Calu3 (cell line): Measurements from ENCODE around the gene RING1. TPM values are rescaled to one million over a fixed set of nuclear protein-coding genes. Genes with fewer than 3 reads are reported as not detected.
A peak's percentile ranks its signal among the peaks of the same experiment; 100 is the strongest.

Experiments used
- BruUV-seq: library from RNA; stranded (reverse); fragments of 400-500 nt; replicated peaks from 2 replicates; lab custom pipeline; 2021; lab: Mats Ljungman, UMichigan
- CTCF ChIA-PET: fragments of 300-600 bp; sonication (Branson Sonifier 250); formaldehyde crosslinking; loops from one replicate; lab custom pipeline; 2022; ENCODE audit warnings: antibody characterized with exemption; lab: Charles Lee
- DNase-seq: peaks from one replicate; pipeline ENCODE4 v3.0.0; 2022
- H3K27ac Mint-ChIP-seq: one replicate; pipeline ENCODE4 v1.8.0; 2022; ENCODE audit warnings: mixed read lengths; ENCODE audit not compliant: unreplicated experiment
- H3K27me3 Mint-ChIP-seq: one replicate; pipeline ENCODE4 v1.8.0; 2022; ENCODE audit warnings: mixed read lengths; ENCODE audit not compliant: unreplicated experiment
- H3K36me3 Mint-ChIP-seq: one replicate; pipeline ENCODE4 v1.8.0; 2022; ENCODE audit warnings: mild to moderate bottlenecking, moderate library complexity, mixed read lengths; ENCODE audit not compliant: insufficient read depth, unreplicated experiment
- H3K4me1 Mint-ChIP-seq: one replicate; pipeline ENCODE4 v1.8.0; 2022; ENCODE audit warnings: mild to moderate bottlenecking, low read depth, mixed read lengths; ENCODE audit not compliant: unreplicated experiment
- H3K4me3 Mint-ChIP-seq: one replicate; pipeline ENCODE4 v1.8.0; 2022; ENCODE audit warnings: mild to moderate bottlenecking, low read depth, moderate library complexity, mixed read lengths; ENCODE audit not compliant: unreplicated experiment
- H3K9me3 Mint-ChIP-seq: one replicate; pipeline ENCODE4 v1.8.0; 2022; ENCODE audit warnings: low read depth, mixed read lengths; ENCODE audit not compliant: unreplicated experiment
- intact Hi-C: fragments of 100-400 bp; cut with micrococcal nuclease; formaldehyde crosslinking; loops from one replicate; pipeline ENCODE4 v1.10.0; 2022; ENCODE audit not compliant: unreplicated experiment
- total RNA-seq: library from RNA; stranded (reverse); gene quantifications from 2 replicates; pipeline ENCODE4 v1.2.3, GENCODE V29; 2022
- TF ChIP-seq, protein P1 (sequence below): fragments of 200-600 bp; IDR thresholded peaks from one replicate; pipeline ENCODE4 v1.8.0; 2022; ENCODE audit warnings: antibody characterized with exemption; ENCODE audit not compliant: unreplicated experiment

RING1 gene
- total RNA-seq, 1 experiment from 2014 or later: 53.9 TPM

DNA sequence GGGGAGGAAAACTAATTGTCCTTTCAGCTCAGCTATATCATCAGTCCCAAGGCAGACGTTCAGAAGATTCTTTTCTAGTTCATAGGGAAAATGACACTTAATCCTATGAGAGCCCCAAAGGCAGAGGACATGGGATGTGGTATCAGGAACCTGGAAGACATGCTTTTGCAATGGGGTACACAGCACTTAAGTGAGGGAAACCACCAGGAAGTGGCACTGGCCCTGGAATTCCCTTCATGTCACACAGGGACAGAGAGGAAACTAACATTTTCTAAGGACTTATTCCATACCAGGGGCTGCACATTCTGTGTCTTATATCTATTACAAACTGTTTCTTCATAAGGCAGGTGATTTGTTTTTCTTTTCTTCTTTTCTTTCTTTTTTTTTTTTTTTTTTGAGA is 35.2 kb downstream of the RING1 start:
- no TSS peak for BruUV-seq
- H3K4me1 Mint-ChIP-seq: peaks cover 8% of the 10 kb centered on the region
- intact Hi-C loops: no loop called here
- CTCF ChIA-PET: no interaction called here
- peaks cover 61% of the 10 kb centered on the region for H3K27me3 Mint-ChIP-seq
- H3K9me3 Mint-ChIP-seq: no peaks in the 10 kb centered on the region
- no peak overlapping the region for H3K27ac Mint-ChIP-seq
- DNase-seq: no peak
- no peaks in the 10 kb centered on the region for H3K36me3 Mint-ChIP-seq
- no peak overlapping the region for H3K4me3 Mint-ChIP-seq
- TF ChIP-seq, protein P1, sequence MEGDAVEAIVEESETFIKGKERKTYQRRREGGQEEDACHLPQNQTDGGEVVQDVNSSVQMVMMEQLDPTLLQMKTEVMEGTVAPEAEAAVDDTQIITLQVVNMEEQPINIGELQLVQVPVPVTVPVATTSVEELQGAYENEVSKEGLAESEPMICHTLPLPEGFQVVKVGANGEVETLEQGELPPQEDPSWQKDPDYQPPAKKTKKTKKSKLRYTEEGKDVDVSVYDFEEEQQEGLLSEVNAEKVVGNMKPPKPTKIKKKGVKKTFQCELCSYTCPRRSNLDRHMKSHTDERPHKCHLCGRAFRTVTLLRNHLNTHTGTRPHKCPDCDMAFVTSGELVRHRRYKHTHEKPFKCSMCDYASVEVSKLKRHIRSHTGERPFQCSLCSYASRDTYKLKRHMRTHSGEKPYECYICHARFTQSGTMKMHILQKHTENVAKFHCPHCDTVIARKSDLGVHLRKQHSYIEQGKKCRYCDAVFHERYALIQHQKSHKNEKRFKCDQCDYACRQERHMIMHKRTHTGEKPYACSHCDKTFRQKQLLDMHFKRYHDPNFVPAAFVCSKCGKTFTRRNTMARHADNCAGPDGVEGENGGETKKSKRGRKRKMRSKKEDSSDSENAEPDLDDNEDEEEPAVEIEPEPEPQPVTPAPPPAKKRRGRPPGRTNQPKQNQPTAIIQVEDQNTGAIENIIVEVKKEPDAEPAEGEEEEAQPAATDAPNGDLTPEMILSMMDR: no peak

GRCh38 chr6:33247977-33248642 is 39.8 kb downstream of the RING1 start:
- Mint-ChIP-seq H3K4me1 (peaks cover 26% of the 10 kb centered on the region), H3K36me3 (peaks cover 42% of the 10 kb centered on the region), H3K9me3 (no peaks in the 10 kb centered on the region), H3K27me3 (peaks cover 20% of the 10 kb centered on the region), H3K4me3 (peak overlapping the region; percentile 66), H3K27ac (no peak overlapping the region)
- TF ChIP-seq, protein P1: peak; percentile 97
- intact Hi-C loops: loop anchor here (1.0 to 5.0 kb wide), 4 partner anchors 41 to 236 kb away; partner anchors contain the start of gene RING1
- DNase-seq: peak; percentile 94
- CTCF ChIA-PET: interaction anchor here (0.6 to 2.7 kb wide), 32 partner anchors 9 to 1045 kb away, joined by 3 to 13 read pairs (median 4); partner anchors contain the start of genes RING1, RPS18 and VPS52
- no TSS peak for BruUV-seq

GRCh38 chr6:33248643-33248931 is 40.3 kb downstream of the RING1 start:
- Mint-ChIP-seq H3K4me3 (peak overlapping the region; percentile 66), H3K4me1 (peaks cover 26% of the 10 kb centered on the region), H3K9me3 (no peaks in the 10 kb centered on the region), H3K36me3 (peaks cover 44% of the 10 kb centered on the region), H3K27ac (peak overlapping the region; percentile 51), H3K27me3 (peaks cover 15% of the 10 kb centered on the region)
- TF ChIP-seq, protein P1: no peak
- no TSS peak for BruUV-seq
- intact Hi-C loops: loop anchor here (1.0 to 5.0 kb wide), 4 partner anchors 41 to 236 kb away; partner anchors contain the start of gene RING1
- no peak for DNase-seq
- CTCF ChIA-PET: interaction anchor here (0.7 to 2.7 kb wide), 26 partner anchors 10 to 1045 kb away, joined by 3 to 13 read pairs (median 4); partner anchors contain the start of genes RING1, RPS18 and VPS52

DNA sequence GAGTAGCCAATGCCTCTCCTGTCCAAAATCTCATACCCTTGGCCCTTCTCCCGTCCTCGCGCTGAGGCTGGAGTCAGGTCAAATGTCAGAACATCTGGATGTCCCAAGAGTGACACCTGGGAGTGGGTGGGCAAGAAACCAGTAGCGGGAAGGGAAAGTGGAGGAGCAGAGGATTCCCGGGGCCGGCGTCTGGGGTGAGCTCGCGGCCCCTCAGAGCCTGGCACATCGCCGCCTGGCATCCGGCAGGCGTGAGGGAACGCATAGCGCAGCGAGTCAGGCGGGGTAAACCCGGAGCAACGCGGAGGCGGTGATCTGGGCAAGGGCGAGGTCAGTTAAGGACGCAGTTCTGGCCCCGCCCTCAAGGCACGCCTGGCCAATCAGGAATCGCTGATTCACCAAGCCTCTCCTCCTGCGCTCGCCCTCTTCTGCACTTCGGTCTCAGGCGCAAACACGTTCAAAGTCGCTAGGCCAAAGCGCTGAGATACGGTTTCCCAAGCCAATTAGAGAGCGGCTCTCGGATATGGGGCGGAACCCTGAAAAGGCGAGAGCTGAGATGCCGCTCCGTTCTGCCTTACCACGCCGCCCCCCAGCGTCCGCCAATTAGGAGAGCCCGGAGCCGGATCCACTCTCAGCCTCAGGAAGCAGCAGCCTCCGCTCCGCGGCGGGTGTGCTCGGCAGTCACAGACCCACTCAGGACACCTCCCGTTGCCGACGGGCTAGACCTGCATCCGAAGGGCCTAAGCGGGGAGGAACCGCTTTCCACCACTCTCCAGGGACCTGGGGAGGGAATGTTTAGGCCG is 40.8 kb downstream of the RING1 start:
- no peaks in the 10 kb centered on the region for H3K9me3 Mint-ChIP-seq
- H3K4me3 Mint-ChIP-seq: peak overlapping the region; percentile 66
- TF ChIP-seq, protein P1: no peak
- DNase-seq: peak; percentile 97
- TSS peak; percentile 43 for BruUV-seq
- CTCF ChIA-PET: interaction anchor here (0.7 to 2.7 kb wide), 21 partner anchors 10 to 1046 kb away, joined by 3 to 13 read pairs (median 5); partner anchors contain the start of genes RING1, RPS18, TAP2 and VPS52
- H3K36me3 Mint-ChIP-seq: peaks cover 44% of the 10 kb centered on the region
- peaks cover 11% of the 10 kb centered on the region for H3K27me3 Mint-ChIP-seq
- H3K27ac Mint-ChIP-seq: peak overlapping the region; percentile 51
- intact Hi-C loops: loop anchor here (1.0 to 5.0 kb wide), 4 partner anchors 42 to 237 kb away; partner anchors contain the start of gene RING1
- H3K4me1 Mint-ChIP-seq: peaks cover 26% of the 10 kb centered on the region
